GM18861 (cell line): ENCODE measurements around the gene EPB41L2.
A peak's percentile ranks its signal among the peaks of the same experiment; 100 is the strongest.

Experiments
- ATAC-seq: cut with Tn5 transposase; IDR thresholded peaks from one replicate; pipeline ENCODE4 v1.9.1; 2021; ENCODE audit not compliant: unreplicated experiment

EPB41L2 gene

GRCh38 chr6:130980310-130981032 lies 82.6 kb downstream of the EPB41L2 start:
- no peak for ATAC-seq

DNA sequence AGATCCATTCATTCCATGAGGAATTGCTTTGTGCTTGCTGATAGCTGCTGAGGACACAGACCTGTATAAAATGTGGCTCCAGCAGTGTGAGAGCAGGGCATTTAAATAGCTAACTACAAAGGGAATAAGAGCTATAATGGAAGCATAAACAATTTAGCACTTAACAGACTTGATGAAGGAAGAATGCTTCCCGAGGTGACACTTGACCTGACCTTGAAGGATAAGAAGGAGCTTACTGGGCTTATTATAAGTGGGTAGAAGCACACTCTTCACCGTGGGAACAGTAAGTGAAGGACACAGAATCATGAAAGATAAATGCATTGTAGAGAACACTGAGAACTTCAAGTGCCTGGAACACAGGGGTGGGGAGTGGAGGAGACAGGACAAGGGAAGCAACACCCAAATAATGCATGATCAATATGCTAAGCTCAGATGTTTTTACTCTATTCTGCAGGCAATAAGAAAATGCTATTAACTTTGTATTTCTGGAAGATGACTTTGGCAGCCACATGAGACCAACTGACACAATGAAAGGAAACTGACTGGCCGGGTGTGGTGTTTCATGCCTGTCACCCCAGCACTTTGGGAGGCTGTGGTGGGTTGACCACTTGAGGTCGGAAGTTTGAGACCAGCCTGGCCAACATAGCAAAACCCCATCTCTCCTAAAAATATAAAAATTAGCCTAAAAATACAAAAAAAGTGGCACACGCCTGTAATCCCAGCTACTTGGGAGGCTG lies 84.2 kb downstream of the EPB41L2 start:
- no peak for ATAC-seq

DNA sequence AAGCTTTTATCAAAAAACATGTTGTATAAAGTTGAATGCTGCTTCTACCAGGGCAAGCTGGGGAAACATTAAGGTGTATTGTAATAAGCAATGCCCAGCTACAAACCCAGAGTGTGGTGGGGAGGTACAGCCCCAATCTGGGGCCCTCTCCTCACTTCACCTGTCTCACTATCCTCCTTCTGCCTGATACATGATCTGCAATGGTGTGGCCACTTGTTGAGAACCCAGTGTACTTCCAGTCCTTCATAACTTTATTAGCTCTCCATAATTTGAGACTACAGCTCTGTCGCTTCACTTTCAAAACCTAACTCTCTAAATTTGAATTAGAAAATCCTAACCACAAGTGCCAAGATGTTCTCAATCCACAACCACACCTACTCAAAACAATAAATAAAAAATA lies 84.9 kb downstream of the EPB41L2 start:
- ATAC-seq: no peak

DNA sequence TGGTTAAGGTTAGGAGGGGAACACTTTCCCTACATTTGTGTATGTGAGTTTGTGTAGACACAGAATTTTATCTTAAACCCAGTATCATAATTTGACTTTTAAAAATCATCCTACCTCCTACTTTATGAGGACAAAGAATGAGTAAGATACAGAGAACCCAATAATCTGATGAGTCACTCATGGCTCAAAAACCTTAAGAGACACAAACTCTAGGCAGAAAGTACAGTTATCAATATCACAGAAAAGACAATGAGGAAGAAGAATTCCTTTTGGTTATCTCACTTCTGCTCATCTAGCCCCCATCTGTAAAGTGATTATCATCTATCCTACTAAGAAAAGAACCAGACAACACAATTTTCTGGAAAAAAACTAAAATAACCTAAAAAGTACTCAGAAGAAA lies 87.7 kb downstream of the EPB41L2 start:
- ATAC-seq: no peak

- no peak for ATAC-seq
Observed at GRCh38 chr6:130973521-130974277, 89.3 kb downstream of the EPB41L2 start.

GRCh38 chr6:130971504-130971903 lies 91.5 kb downstream of the EPB41L2 start:
- no peak for ATAC-seq

DNA sequence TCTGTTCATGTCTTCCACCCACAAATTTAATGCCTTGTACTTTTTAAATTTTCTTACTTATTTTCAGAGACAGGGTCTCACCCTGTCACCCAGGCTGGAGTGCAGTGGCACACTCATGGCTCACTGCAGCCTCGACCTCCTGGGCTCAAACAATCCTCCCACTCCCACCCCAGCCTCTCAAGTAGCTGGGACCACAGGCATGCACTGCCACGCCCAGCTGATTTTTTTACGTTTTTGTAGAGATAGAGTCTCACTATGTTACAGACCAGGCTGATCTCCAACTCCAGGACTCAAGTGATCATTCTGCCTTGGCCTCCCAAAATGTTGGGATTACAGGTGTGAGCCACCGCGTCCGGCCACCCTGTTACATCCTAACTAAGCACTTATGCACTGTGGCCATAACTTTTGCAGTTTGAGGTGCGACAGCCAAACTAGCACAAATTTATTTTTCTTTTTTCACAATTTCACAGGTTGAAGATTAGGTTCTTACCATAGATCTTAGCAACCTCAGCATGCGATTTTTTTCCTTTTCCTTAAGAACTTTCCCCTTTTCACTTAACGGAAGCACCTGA lies 92.1 kb downstream of the EPB41L2 start:
- ATAC-seq: no peak

DNA sequence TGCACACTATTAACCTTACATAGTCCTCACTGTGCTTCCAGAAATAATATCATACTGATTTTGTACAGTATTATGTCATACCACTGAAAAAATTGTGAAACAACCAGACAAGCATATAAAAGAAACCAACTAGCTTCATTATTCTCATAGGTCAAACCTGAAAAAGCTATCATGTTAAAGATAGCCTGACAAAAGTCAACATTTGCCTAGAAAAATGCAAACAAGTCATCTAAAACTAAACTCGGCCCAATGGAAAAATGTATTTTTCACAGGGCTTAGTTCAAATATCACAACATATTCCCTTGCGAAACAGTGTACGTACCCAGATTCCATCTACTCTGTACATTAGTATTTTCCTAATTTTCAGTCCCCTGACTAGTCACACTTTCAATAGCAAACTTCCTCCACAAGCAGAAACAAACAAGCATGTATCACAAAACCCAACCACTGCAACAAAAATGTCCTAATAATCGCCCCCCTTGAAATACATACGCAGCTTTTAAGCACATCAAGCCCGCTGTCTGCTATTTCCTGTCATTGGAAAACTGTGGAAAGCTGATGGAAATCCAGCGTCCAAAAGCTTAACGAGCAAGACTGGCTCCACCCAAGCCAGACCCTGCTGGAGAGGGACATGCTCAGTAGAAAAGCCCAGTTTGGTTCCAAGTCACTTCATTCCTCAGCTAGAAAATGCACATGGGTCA lies 93.1 kb downstream of the EPB41L2 start:
- ATAC-seq: no peak

- ATAC-seq: no peak
Observed at GRCh38 chr6:130969166-130969565, 93.9 kb downstream of the EPB41L2 start.

- ATAC-seq: no peak
Observed at GRCh38 chr6:130968476-130968875, 94.6 kb downstream of the EPB41L2 start.

- ATAC-seq: no peak
Observed at GRCh38 chr6:130967502-130968445, 95.3 kb downstream of the EPB41L2 start.

GRCh38 chr6:130966344-130966980 lies 96.6 kb downstream of the EPB41L2 start:
- ATAC-seq: no peak

GRCh38 chr6:130965656-130966055 lies 97.4 kb downstream of the EPB41L2 start:
- no peak for ATAC-seq

DNA sequence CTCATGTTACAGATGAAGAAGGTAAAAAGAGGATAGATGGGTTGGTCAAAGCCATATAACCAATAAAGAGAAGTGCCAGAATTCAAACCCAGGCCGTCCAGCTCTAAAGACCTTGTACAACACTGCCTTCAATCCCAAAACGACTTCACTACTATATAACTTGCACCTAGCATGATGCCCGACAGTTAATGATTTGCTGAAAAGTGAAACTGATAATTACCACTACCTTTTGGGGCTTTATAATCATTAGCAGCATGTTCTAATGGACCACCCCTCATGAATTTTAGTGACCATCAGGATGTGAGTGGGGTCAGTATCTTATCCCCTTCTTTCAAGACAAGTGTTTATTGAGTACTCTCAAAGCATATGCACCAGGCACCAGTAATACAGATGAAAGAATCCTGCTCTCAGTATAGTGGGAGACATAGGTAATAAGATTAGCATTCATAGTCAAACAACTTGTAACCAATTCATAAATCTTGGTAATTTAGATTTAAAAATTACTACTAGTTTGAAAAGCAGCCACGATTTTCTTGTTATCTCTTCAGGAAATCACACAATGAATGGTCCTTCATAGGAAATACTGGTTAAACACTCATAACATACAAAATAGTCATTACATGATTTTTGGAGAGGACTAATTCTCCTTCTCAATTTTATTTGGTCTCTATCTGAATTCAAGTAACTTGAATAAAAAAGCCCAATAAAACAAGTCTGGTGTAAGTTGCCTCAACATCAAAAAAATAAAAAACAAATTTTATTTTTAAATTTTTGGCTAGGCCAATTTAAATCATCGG lies 98.0 kb downstream of the EPB41L2 start:
- peak; percentile 44 for ATAC-seq

DNA sequence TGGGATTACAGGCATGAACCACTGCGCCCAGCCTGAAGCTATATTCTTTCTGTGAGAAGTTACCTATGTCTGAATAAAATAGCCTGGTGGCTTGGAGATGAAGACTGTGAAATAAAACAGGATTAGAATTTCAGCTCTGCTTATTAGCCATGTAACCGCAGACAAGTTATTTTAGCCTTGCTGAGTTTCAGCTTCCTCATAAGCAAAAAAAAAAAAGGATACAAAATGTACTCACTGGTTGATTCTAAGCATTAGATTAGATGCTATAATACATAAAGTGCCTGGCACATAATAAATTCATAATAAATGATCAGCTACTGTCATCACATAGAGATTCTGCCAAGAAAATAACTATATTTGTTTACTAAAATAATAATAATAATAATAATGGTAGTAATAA lies 98.8 kb downstream of the EPB41L2 start:
- ATAC-seq: no peak

GRCh38 chr6:130962966-130963365 lies 100.1 kb downstream of the EPB41L2 start:
- ATAC-seq: no peak

GRCh38 chr6:130961148-130961547 lies 101.9 kb downstream of the EPB41L2 start:
- ATAC-seq: no peak

DNA sequence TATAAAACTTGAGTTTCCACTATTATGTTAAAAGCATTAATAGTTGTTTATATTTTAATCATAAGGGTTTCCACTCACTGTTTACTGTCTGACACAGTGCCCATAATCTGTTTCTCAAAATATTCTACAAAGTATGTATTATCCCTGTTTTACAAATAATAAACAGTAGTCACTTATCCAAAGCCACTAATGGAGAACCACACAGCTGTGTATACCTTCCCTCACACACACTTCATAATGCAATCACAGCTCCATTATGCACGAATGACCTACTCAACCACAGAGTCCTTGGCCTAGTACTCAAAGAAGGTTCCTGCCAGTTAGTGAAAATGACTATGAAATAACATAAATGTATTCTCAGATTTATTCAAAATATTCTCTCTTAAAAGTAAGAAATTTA lies 103.1 kb downstream of the EPB41L2 start:
- ATAC-seq: no peak

- ATAC-seq: no peak
Observed at GRCh38 chr6:130958468-130958867, 104.6 kb downstream of the EPB41L2 start.
